ENCODE data around the gene ATP9B. TPM values are rescaled to one million over a fixed set of nuclear protein-coding genes. Genes with fewer than 3 reads are reported as not detected.

The ATP9B gene
- total RNA-seq, 1 experiment from 2014 or later, result 17.8 TPM

DNA sequence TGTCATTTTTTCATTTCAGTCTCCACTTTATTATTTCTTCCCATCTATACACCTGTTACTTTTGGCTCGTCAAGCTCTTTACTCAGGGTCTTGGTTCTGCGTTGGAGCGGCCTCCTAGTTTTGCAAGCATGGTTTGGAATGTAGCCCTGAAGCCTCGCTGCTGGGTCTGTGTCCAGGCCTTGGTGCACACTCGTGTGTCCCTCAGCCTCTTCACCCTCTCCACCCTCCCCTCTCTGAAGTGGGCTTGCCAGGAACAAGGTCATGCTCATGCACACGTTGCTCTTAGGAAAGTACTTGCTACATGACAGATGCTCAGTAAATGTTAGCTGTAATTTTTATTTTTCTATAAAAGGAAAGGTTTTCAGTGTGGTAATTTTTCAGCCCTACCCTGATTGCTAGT lies 147.0 kb downstream of the ATP9B start:
- H3K79me2 ChIP-seq (ENCODE audit: insufficient read depth, low read length), result no peaks in the 10 kb centered on the region
- H3K4me2 ChIP-seq (ENCODE audit: low read length), result no peak overlapping the region
- H3K4me3 ChIP-seq (replicated peaks in 1 of 2; ENCODE audit: low read depth in 1 of 2, low read length in 2 of 2), result no peak overlapping the region
- no TSS peak for BruUV-seq (replicated peaks)
- no peaks in the 10 kb centered on the region for H3K27me3 ChIP-seq (ENCODE audit: insufficient read depth, low read length)
- H4K20me1 ChIP-seq (ENCODE audit: insufficient read depth), result no peaks in the 10 kb centered on the region
- ChIA-PET RAD21 (ENCODE audit: low non-redundant PET in 1 of 2, low total read pairs in 2 of 2, uncharacterized antibody in 2 of 2, unreplicated experiment in 2 of 2) (no interaction called here), POLR2A (no interaction called here), CTCF (no interaction called here)
- H3K27ac ChIP-seq (ENCODE audit: low read depth, low read length), result no peak overlapping the region
- no peak overlapping the region for H3K9ac ChIP-seq (ENCODE audit: low read length)
- no peaks in the 10 kb centered on the region for H3K9me3 ChIP-seq (ENCODE audit: control insufficient read depth in 1 of 2, insufficient read depth in 1 of 2, low read depth in 1 of 2, low read length in 2 of 2)
- no peak for TF ChIP-seq SRF (IDR thresholded peaks at IDR 0.05; ENCODE audit: low read depth)
- TF ChIP-seq JUND (IDR thresholded peaks at IDR 0.05), result no peak
- TF ChIP-seq SIN3A (IDR thresholded peaks at IDR 0.05; ENCODE audit: low read depth), result no peak
- no peak for TF ChIP-seq YY1 (IDR thresholded peaks at IDR 0.05; ENCODE audit: extremely low read depth, insufficient replicate concordance, low read depth, low read length)
- TF ChIP-seq CBX3 (IDR thresholded peaks at IDR 0.05; ENCODE audit: low read depth), result no peak
- H3K36me3 ChIP-seq (ENCODE audit: control insufficient read depth in 1 of 2, insufficient read depth in 2 of 2, low read length in 2 of 2), result no peaks in the 10 kb centered on the region
- ATAC-seq, result no peak
- intact Hi-C loops (cut with micrococcal nuclease), result no loop called here
- H3K4me1 ChIP-seq (ENCODE audit: control insufficient read depth in 1 of 2, insufficient read depth in 2 of 2, low read length in 2 of 2), result no peaks in the 10 kb centered on the region
- no peak overlapping the region for H2AFZ ChIP-seq (ENCODE audit: low read depth, low read length, poor library complexity, severe bottlenecking)
- H3K9me2 ChIP-seq (ENCODE audit: insufficient read depth), result no peaks in the 10 kb centered on the region
- no peak for DNase-seq (ENCODE audit: low read depth, low spot score)

DNA sequence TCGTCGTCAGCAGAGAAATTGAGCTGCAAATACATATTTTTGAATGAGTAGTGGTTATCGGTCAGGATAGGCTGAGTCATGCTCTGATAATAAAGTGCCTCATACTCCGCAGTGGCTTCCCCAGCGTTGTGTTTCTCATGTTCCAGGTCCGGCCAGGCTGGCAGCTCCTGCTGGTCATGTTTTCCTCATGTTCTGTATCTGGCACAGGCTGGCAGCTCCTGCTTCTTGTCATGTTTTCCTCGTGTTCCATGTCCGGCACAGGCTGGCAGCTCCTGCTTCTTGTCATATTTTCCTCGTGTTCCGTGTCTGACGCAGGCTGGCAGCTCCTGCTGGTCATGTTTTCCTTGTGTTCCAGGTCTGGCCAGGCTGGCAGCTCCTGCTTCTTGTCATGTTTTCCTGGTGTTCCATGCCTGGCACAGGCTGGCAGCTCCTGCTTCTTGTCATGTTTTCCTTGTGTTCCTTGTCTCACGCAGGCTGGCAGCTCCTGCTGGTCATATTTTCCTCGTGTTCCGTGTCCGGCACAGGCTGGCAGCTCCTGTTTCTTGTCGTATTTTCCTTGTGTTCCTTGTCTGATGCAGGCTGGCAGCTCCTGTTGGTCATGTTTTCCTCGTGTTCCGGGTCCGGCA lies 148.9 kb downstream of the ATP9B start:
- Histone ChIP-seq H3K36me3 (ENCODE audit: control insufficient read depth in 1 of 2, insufficient read depth in 2 of 2, low read length in 2 of 2) (no peaks in the 10 kb centered on the region), H4K20me1 (ENCODE audit: insufficient read depth) (no peaks in the 10 kb centered on the region), H3K4me2 (ENCODE audit: low read length) (no peak overlapping the region), H3K27me3 (ENCODE audit: insufficient read depth, low read length) (no peaks in the 10 kb centered on the region), H3K9ac (ENCODE audit: low read length) (no peak overlapping the region), H3K9me3 (ENCODE audit: control insufficient read depth in 1 of 2, insufficient read depth in 1 of 2, low read depth in 1 of 2, low read length in 2 of 2) (no peaks in the 10 kb centered on the region), H3K27ac (ENCODE audit: low read depth, low read length) (no peak overlapping the region), H3K4me3 (replicated peaks in 1 of 2; ENCODE audit: low read depth in 1 of 2, low read length in 2 of 2) (no peak overlapping the region), H2AFZ (ENCODE audit: low read depth, low read length, poor library complexity, severe bottlenecking) (no peak overlapping the region), H3K79me2 (ENCODE audit: insufficient read depth, low read length) (no peaks in the 10 kb centered on the region), H3K9me2 (ENCODE audit: insufficient read depth) (no peaks in the 10 kb centered on the region), H3K4me1 (ENCODE audit: control insufficient read depth in 1 of 2, insufficient read depth in 2 of 2, low read length in 2 of 2) (no peaks in the 10 kb centered on the region)
- BruUV-seq (replicated peaks), result no TSS peak
- ChIA-PET POLR2A (no interaction called here), RAD21 (ENCODE audit: low non-redundant PET in 1 of 2, low total read pairs in 2 of 2, uncharacterized antibody in 2 of 2, unreplicated experiment in 2 of 2) (no interaction called here), CTCF (no interaction called here)
- DNase-seq (ENCODE audit: low read depth, low spot score) (no peak), ATAC-seq (no peak)
- TF ChIP-seq POLR2AphosphoS5 (IDR thresholded peaks at IDR 0.05; ENCODE audit: low read depth, low read length) (no peak), EZH2 (IDR thresholded peaks at IDR 0.05) (no peak)
- TF ChIP-seq, protein P1, sequence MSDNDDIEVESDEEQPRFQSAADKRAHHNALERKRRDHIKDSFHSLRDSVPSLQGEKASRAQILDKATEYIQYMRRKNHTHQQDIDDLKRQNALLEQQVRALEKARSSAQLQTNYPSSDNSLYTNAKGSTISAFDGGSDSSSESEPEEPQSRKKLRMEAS (IDR thresholded peaks at IDR 0.05), result no peak
- TF ChIP-seq, protein P2, sequence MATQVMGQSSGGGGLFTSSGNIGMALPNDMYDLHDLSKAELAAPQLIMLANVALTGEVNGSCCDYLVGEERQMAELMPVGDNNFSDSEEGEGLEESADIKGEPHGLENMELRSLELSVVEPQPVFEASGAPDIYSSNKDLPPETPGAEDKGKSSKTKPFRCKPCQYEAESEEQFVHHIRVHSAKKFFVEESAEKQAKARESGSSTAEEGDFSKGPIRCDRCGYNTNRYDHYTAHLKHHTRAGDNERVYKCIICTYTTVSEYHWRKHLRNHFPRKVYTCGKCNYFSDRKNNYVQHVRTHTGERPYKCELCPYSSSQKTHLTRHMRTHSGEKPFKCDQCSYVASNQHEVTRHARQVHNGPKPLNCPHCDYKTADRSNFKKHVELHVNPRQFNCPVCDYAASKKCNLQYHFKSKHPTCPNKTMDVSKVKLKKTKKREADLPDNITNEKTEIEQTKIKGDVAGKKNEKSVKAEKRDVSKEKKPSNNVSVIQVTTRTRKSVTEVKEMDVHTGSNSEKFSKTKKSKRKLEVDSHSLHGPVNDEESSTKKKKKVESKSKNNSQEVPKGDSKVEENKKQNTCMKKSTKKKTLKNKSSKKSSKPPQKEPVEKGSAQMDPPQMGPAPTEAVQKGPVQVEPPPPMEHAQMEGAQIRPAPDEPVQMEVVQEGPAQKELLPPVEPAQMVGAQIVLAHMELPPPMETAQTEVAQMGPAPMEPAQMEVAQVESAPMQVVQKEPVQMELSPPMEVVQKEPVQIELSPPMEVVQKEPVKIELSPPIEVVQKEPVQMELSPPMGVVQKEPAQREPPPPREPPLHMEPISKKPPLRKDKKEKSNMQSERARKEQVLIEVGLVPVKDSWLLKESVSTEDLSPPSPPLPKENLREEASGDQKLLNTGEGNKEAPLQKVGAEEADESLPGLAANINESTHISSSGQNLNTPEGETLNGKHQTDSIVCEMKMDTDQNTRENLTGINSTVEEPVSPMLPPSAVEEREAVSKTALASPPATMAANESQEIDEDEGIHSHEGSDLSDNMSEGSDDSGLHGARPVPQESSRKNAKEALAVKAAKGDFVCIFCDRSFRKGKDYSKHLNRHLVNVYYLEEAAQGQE (IDR thresholded peaks at IDR 0.05; ENCODE audit: low read depth), result no peak
- intact Hi-C loops (cut with micrococcal nuclease), result no loop called here

Measured in HCT116 (cell line).